SK-N-MC (cell line): ENCODE data around the gene BAX.

ENCODE experiments used
- EZH2 ChIP-seq: fragments of 200-600 bp; sonication (generic); IDR thresholded peaks from one replicate; pipeline ENCODE4 v1.6.1; 2017; ENCODE audit warnings: antibody characterized with exemption
- FOXP2 ChIP-seq: optimal IDR thresholded peaks from 2 replicates; pipeline ENCODE3; 2011; ENCODE audit warnings: mild to moderate bottlenecking, moderate library complexity; ENCODE audit not compliant: insufficient read depth; ENCODE audit errors: extremely low read length, control extremely low read depth
- POLR2AphosphoS5 ChIP-seq: IDR thresholded peaks from 2 replicates; pipeline ENCODE4 v1.6.1; 2012; ENCODE audit warnings: mild to moderate bottlenecking, low read depth, low read length, borderline replicate concordance

DNA sequence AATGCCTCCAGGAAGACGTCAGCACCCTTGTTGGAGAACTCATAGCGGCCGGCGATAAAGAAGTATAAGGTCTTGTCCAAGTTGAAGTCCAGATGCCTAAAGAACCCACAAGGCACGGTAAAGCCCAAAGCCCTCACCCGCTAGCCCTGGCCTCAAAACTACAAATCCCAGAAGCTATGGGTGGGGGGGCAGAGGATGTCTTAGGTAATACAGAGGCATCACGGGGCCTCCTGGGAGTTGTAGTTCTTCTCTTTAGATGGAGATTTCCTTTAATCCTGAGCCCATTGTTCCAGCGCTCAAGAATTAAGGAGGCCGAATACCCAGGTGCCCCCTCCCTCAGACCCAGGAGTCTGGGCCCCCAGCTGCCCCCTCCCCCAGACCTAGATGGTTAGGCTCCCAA is 27.6 kb downstream of the BAX start:
- TF ChIP-seq POLR2AphosphoS5 (no peak), EZH2 (no peak), FOXP2 (no peak)
